Uterus (tissue), 2 donors: ENCODE results near the gene SLC44A1.

Source experiments
- CTCF ChIP-seq, 4 experiments: fragments of 200-600 bp in 2 of 4; fragments of 450-650 bp in 2 of 4; sonication (generic) in 2 of 4; IDR thresholded peaks; one replicate each; pipeline ENCODE4 v1.5.1; 2016 to 2019; ENCODE audit warnings: antibody characterized with exemption in 4 of 4, mild to moderate bottlenecking in 2 of 4, moderate library complexity in 1 of 4
- POLR2A ChIP-seq, 2 donors: fragments of 450-650 bp; IDR thresholded peaks; one replicate each; pipeline ENCODE4 v1.6.1; 2016; ENCODE audit warnings: antibody characterized with exemption in 2 of 2, mild to moderate bottlenecking in 1 of 2, moderate library complexity in 1 of 2

GRCh38 chr9:105466898-105467455 lies 222.5 kb downstream of the SLC44A1 start:
- TF ChIP-seq CTCF (IDR thresholded peaks at IDR 0.05) (no peak), POLR2A (IDR thresholded peaks at IDR 0.05) (no peak)
